ENCODE data around the gene F2R. TPM values are rescaled to one million over a fixed set of nuclear protein-coding genes. Genes with fewer than 3 reads are reported as not detected.

Gene F2R
- total and polyA plus RNA-seq, 2 of the 4 experiments (the other 2 are of a cell fraction) = 85.7 to 147 TPM

- ChIA-PET POLR2A (ENCODE audit: unreplicated experiment) (interaction anchor here (0.6 kb wide), 1 partner anchor 28 kb away, joined by 4 read pairs; no protein-coding TSS in a partner anchor), CTCF (no interaction called here)
- DNase-seq (no peak), ATAC-seq (ENCODE audit: low read depth) (no peak)
- H2BK120ac ChIP-seq (ENCODE audit: low read depth, low read length) = no peak overlapping the region
- H3K36me3 ChIP-seq (ENCODE audit: control insufficient read depth, insufficient read depth, low read length) = no peaks in the 10 kb centered on the region
- no peak overlapping the region for H3K4me3 ChIP-seq (ENCODE audit: insufficient read depth, low read depth, low read length)
- no peaks in the 10 kb centered on the region for H4K20me1 ChIP-seq (ENCODE audit: insufficient read depth, low read length)
- no peak overlapping the region for H2BK15ac ChIP-seq (ENCODE audit: low read depth, low read length)
- H3K9me3 ChIP-seq (ENCODE audit: control insufficient read depth, insufficient read depth, low read length) = no peaks in the 10 kb centered on the region
- no peak overlapping the region for H3K9ac ChIP-seq (ENCODE audit: low read depth, low read length)
- H2AK5ac ChIP-seq (ENCODE audit: low read depth, low read length) = no peak overlapping the region
- no peak overlapping the region for H4K91ac ChIP-seq (ENCODE audit: insufficient read depth, low read depth, low read length)
- no TSS peak for BruUV-seq (replicated peaks)
- TF ChIP-seq BHLHE40 (IDR thresholded peaks at IDR 0.05; ENCODE audit: low read depth, low read length) (no peak), MXI1 (IDR thresholded peaks at IDR 0.05; ENCODE audit: borderline replicate concordance, low read depth, low read length) (no peak), FOS (IDR thresholded peaks at IDR 0.05; ENCODE audit: low read depth, low read length) (no peak), MAFK (IDR thresholded peaks at IDR 0.05; ENCODE audit: low read depth, low read length) (no peak), MAZ (IDR thresholded peaks at IDR 0.05; ENCODE audit: borderline replicate concordance, low read depth, low read length) (no peak), CHD1 (IDR thresholded peaks at IDR 0.05; ENCODE audit: low read depth, low read length) (no peak), USF2 (IDR thresholded peaks at IDR 0.05; ENCODE audit: low read depth, low read length) (no peak), RFX5 (IDR thresholded peaks at IDR 0.05; ENCODE audit: low read depth, low read length) (no peak), CTCF (conservative IDR thresholded peaks at IDR 0.05; ENCODE audit: low read depth, low read length) (no peak), RCOR1 (IDR thresholded peaks at IDR 0.05; ENCODE audit: insufficient replicate concordance, low read length) (no peak)
- H3K4me2 ChIP-seq (ENCODE audit: low read depth, low read length) = no peak overlapping the region
- H3K27me3 ChIP-seq (ENCODE audit: control insufficient read depth, insufficient read depth, low read length) = no peaks in the 10 kb centered on the region
- H3K79me1 ChIP-seq (ENCODE audit: low read depth in 1 of 2, low read length in 2 of 2) = no peaks in the 10 kb centered on the region
- no peak overlapping the region for H3K56ac ChIP-seq (ENCODE audit: extremely low read depth, insufficient read depth, low read length)
- H4K5ac ChIP-seq (ENCODE audit: low read depth, low read length) = no peak overlapping the region
- WGBS, 2 experiments (ENCODE audit: extremely low coverage in 2 of 2, insufficient read length in 1 of 2) = no CpG with 5 or more reads among the region's 2 CpGs
- no peak overlapping the region for H3K14ac ChIP-seq (replicated peaks; ENCODE audit: low read depth, low read length)
- no peak overlapping the region for H2BK20ac ChIP-seq (ENCODE audit: low read depth, low read length)
- no peak overlapping the region for H3K23ac ChIP-seq (ENCODE audit: low read depth, low read length)
- H3K4me1 ChIP-seq (ENCODE audit: control insufficient read depth, insufficient read depth, low read length) = no peaks in the 10 kb centered on the region
- intact Hi-C loops (cut with micrococcal nuclease) (no loop called here), dilution Hi-C loops (cut with HindIII; ENCODE audit: low sequenced_read_pairs, unreplicated experiment) (no loop called here), in situ Hi-C loops (cut with MboI; ENCODE audit: low sequenced_read_pairs) (no loop called here)
- H3K9me1 ChIP-seq (ENCODE audit: insufficient read depth, low read length) = no peaks in the 10 kb centered on the region; the same call in 1 of the 2 replicates
- H3K27ac ChIP-seq (ENCODE audit: insufficient read depth, low read length) = no peak overlapping the region
- H2AFZ ChIP-seq (replicated peaks; ENCODE audit: low read length, poor library complexity) = no peak overlapping the region
- no peak overlapping the region for H3K18ac ChIP-seq (ENCODE audit: low read depth, low read length)
- no peak overlapping the region for H2AK9ac ChIP-seq (replicated peaks; ENCODE audit: low read depth, low read length, poor library complexity)
- no peak overlapping the region for H2BK5ac ChIP-seq (ENCODE audit: low read depth, low read length, poor library complexity, severe bottlenecking)
- no peak overlapping the region for H3K4ac ChIP-seq (ENCODE audit: low read depth, low read length)
- no peak overlapping the region for H4K8ac ChIP-seq (ENCODE audit: low read depth in 2 of 2, low read length in 2 of 2)
These were observed 30.8 kb downstream of the F2R start for GRCh38 chr5:76746677-76747076.

All from IMR-90 (cell line).